ENCODE results near the gene ZNF581. TPM values are rescaled to one million over a fixed set of nuclear protein-coding genes. Genes with fewer than 3 reads are reported as not detected.

ZNF581 gene
- 7.8 TPM for total RNA-seq

GRCh38 chr19:55643003-55643886 lies at the start of gene ZNF581:
TSS of gene ZNF581 (plus strand) at chr19:55643649. CDS start at chr19:55644572, 923 bp downstream.

GRCh38 chr19:55599468-55599841 lies 44.0 kb upstream of the ZNF581 start, which contains the start of gene FIZ1:
TSS of gene FIZ1 (minus strand) at chr19:55599517. CDS start at chr19:55597865, 1,652 bp downstream.

GRCh38 chr19:55599842-55600661 lies 43.4 kb upstream of the ZNF581 start, which contains the start of gene ZNF524:
TSS of gene ZNF524 (plus strand) at chr19:55600288. CDS start at chr19:55602113, 1,825 bp downstream.

GRCh38 chr19:55605637-55606470 lies 37.6 kb upstream of the ZNF581 start, which contains the start of gene ZNF865:
TSS of gene ZNF865 (plus strand) at chr19:55605647. CDS start at chr19:55613619, 7,972 bp downstream.

GRCh38 chr19:55624109-55625003 lies 19.1 kb upstream of the ZNF581 start, which contains the start of gene ZNF784:
TSS of gene ZNF784 (minus strand) at chr19:55624566. CDS start at chr19:55624561, 5 bp downstream.

GRCh38 chr19:55640577-55641425 lies 2.6 kb upstream of the ZNF581 start, which contains the start of gene ZNF580:
TSS of gene ZNF580 (plus strand) at chr19:55641002. CDS start at chr19:55642509, 1,507 bp downstream.

GRCh38 chr19:55647732-55648584 lies 4.5 kb downstream of the ZNF581 start, which contains the start of gene CCDC106:
TSS of gene CCDC106 (plus strand) at chr19:55648212. CDS start at chr19:55649047, 835 bp downstream.

GRCh38 chr19:55654868-55655647 lies 11.6 kb downstream of the ZNF581 start, which contains the start of gene U2AF2:
TSS of gene U2AF2 (plus strand) at chr19:55655035. CDS start at chr19:55655105, 70 bp downstream.

GRCh38 chr19:55674841-55675660 lies 31.6 kb downstream of the ZNF581 start, which contains the start of gene EPN1:
TSS of gene EPN1 (plus strand) at chr19:55675226. CDS start at chr19:55678628, 3,402 bp downstream.

Other genes with a start within 250 kb of the ZNF581 start
- gene UBE2S, start 235.9 kb upstream of the ZNF581 start, total RNA-seq, result 43.4 TPM
- gene SHISA7, start 200.3 kb upstream of the ZNF581 start, total RNA-seq, result 4.6 TPM
- 20.5 TPM for gene ISOC2, start 182.0 kb upstream of the ZNF581 start, total RNA-seq
- gene C19orf85, start 178.9 kb upstream of the ZNF581 start, total RNA-seq, result not detected
- gene ZNF628, start 167.0 kb upstream of the ZNF581 start, total RNA-seq, result 1.6 TPM
- 20.3 TPM for gene NAT14, start 158.5 kb upstream of the ZNF581 start, total RNA-seq
- gene SSC5D, start 155.2 kb upstream of the ZNF581 start, total RNA-seq, result 0.23 TPM
- gene SBK2, start 106.5 kb upstream of the ZNF581 start, total RNA-seq, result not detected
- not detected for gene SBK3, start 98.1 kb upstream of the ZNF581 start, total RNA-seq
- gene ZNF579, start 62.8 kb upstream of the ZNF581 start, total RNA-seq, result 4.6 TPM
- 5.3 TPM for gene FIZ1, start 44.1 kb upstream of the ZNF581 start, total RNA-seq
- gene ZNF524, start 43.4 kb upstream of the ZNF581 start, total RNA-seq, result 3.0 TPM
- 1.8 TPM for gene ZNF865, start 38.0 kb upstream of the ZNF581 start, total RNA-seq
- 6.5 TPM for gene ZNF784, start 19.1 kb upstream of the ZNF581 start, total RNA-seq
- gene ZNF580, start 2.6 kb upstream of the ZNF581 start, total RNA-seq, result 6.9 TPM
- gene CCDC106, start 4.6 kb downstream of the ZNF581 start, total RNA-seq, result 16.6 TPM
- 76.1 TPM for gene U2AF2, start 11.4 kb downstream of the ZNF581 start, total RNA-seq
- 33.2 TPM for gene EPN1, start 31.6 kb downstream of the ZNF581 start, total RNA-seq
- not detected for gene NLRP9, start 94.8 kb downstream of the ZNF581 start, total RNA-seq
- not detected for gene RFPL4A, start 115.4 kb downstream of the ZNF581 start, total RNA-seq
- not detected for gene RFPL4AL1, start 125.5 kb downstream of the ZNF581 start, total RNA-seq
- gene NLRP11, start 188.3 kb downstream of the ZNF581 start, total RNA-seq, result under 0.01 TPM
- gene NLRP4, start 192.9 kb downstream of the ZNF581 start, total RNA-seq, result under 0.01 TPM